Putamen (tissue), 1 donor: Measurements from ENCODE around the gene SOD2.
"Not testable (repeated sequence)": the region's sequence is repeated elsewhere in the genome, so short reads cannot be mapped to it uniquely, and the experiment has no call there.

Experiments
- DNase-seq: peaks from one replicate; pipeline ENCODE4 v3.0.0-alpha.2; 2016; ENCODE audit warnings: low spot score

SOD2 gene

GRCh38 chr6:159682295-159682694 is 10.7 kb downstream of the SOD2 start:
- no peak for DNase-seq

DNA sequence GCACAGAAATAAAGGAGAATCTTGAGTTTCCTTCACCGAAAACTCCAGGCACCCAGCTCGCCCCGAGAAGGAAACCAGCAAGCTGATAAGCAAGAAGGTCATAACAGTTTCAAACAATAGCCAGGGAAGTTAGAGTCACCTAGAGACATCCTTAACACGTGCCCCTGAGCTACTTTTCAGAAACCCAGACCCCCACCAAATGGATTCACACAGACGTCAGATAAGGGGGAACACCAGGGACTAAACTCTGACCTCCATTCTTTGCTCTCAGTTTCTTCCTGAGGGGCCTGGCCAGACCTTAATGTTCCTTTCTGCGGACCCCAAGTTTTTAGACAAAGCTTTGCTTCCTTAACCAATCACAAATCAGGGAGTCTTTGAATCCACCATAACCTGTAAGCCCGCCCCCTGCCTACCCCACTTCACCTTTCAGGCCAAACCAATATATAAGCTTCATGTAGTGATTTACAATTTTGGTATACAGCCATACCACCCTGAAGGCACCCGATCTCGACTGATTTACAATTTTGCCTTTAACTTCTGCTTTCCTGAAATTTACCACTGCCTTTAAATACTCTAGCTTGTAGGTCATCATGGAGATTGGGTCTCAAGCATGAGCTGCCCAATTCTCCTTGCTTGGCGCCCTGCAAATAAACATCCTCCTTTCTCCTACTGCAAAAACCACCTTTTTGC is 11.7 kb downstream of the SOD2 start:
- DNase-seq: no peak

- DNase-seq: no peak
These were observed 12.9 kb downstream of the SOD2 start for GRCh38 chr6:159680104-159680503.

GRCh38 chr6:159679091-159680077 is 13.7 kb downstream of the SOD2 start:
- no peak for DNase-seq

DNA sequence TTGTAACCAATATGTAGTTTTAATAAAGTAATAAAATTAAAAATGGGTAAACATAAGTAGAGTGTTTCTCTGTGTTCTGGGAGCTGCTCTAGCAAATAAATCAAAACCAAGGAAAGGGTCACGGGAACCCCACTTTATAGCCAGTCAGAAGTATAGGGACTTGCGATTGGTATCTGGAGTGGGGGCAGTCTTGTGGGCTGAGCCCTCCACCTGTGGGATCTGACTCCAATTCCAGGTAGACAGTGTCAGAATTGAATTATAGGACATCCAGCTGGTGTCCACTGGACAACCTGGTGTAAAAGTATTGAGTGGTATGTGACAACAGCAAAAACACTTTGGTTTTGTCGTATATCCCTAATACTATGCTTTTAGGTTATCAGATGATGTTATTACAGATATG is 14.5 kb downstream of the SOD2 start:
- no peak for DNase-seq

DNA sequence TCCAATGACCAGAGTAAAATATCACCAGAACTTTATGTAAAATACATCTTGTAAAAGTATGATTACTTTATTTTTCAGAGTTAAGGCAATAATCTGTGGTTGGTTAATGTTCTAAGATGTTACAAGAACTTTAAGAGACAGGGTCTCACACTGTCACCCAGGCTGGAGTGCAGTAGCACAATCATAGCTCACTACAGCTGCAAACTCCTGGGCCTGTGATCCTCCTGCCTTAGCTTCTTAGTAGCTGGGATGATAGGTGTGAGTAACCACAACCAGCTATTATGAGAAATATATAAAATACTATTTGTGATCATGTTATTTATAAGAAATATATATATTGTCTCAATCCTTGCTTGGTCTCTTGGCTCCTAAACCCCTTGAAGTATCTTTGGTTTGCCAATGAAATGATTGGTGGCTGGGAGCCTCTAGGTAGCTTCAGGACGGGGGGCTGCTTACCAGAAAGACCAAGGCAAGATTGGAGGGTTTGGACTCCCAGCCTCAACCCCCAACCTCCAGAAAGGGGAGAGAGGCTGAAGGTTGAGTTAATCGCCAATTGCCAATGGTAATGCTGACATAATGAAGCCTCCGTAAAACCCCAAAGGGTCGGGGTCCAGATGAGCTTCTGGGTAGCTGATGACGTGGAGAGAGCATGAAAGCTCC is 15.4 kb downstream of the SOD2 start:
- DNase-seq: no peak

GRCh38 chr6:159676890-159677505 is 16.0 kb downstream of the SOD2 start:
- DNase-seq: no peak

- not testable (repeated sequence) for DNase-seq
These were observed 16.8 kb downstream of the SOD2 start for GRCh38 chr6:159676236-159676635.

DNA sequence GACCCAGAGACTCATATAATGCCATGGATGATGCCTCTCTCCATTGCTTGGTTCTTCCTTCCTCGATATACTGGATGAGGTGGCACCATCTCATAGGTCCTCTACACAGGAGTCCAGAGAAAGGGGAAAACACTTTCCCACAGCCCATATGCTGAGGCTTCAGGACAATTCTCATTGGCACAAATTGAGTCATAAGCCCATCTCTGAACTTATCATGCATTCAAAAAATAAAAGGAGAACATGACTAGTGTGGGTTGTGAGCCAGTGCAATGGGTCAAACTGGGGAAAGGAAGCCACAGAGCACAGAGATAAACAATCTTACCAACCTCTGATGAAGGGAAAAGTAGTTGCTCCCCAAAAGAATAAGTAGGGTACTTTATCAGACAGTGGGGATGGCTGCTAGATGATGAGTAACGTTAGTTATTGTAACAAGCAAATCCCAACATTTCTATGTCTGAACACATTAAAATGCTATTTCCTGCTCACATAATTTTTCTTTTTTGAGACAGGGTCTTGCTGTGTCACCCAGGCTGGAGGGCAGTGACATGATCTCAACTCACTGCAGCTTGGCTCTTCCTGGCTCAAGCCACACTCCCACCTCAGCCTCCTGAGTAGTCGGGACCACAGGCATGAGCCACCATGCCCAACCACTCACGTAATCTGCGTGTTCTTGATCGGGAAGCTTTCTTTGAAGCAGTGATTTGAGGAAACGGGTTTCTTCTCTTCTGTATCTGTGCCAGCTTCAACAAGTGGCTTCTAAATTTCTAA is 27.0 kb downstream of the SOD2 start:
- DNase-seq: no peak

GRCh38 chr6:159663368-159663889 is 29.6 kb downstream of the SOD2 start:
- DNase-seq: not testable (repeated sequence)

DNA sequence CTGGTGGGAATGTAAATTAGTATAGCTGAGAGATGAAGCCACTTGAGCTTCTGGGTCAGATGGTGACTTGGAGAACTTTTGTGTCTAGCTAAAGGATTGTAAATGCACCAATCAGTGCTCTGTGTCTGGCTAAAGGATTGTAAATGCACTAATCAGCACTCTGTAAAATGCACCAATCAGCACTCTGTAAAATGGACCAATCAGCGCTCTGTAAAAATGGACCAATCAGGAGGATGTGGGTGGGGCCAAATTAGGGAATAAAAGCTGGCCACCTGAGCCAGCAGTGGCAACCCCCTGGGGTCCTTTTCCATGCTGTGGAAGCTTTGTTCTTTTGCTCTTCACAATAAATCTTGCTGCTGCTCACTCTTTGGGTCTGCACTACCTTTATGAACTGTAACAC is 31.1 kb downstream of the SOD2 start:
- DNase-seq: not testable (repeated sequence)

GRCh38 chr6:159655409-159655988 is 37.5 kb downstream of the SOD2 start:
- DNase-seq: no peak

- peak; percentile 27 for DNase-seq
These were observed 38.5 kb downstream of the SOD2 start for GRCh38 chr6:159654483-159655098.

GRCh38 chr6:159650314-159650713 is 42.7 kb downstream of the SOD2 start:
- DNase-seq: no peak

DNA sequence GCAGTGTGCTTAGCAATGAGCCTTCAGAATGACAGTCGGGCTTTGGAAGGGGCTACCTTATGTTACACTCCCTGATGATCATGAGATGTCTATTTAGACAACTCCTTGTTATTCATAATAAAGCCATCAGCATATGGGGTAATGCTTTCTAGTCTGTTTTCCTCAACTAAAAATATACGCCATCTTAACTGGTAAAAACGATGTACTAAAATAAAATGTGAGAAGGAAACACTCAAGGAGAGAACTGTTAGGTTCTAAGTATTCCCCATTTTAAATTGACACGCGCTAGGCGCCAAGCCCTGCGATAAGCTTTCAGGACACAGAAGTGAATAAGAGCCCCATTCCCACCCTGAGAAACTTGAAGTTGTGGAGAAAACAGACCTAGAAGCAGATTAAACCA is 43.6 kb downstream of the SOD2 start:
- no peak for DNase-seq

DNA sequence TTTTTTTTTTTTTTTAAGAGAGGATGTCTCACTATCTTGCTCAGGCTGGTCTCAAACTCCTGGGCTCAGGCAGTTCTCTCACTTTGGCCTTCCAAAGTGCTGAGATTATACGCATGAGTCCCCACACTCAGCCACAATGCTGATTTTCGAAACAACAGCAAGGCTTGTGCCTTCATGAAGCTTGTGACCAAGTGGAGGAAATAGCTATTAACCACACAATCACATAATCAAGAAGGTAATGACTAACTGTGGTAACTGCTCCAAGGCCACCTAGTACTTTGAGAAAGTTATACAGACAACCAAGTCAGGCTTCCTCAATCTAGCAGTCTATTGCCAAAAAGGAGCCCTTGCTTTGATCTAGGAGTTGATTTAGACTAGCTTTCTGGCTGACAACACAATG is 46.3 kb downstream of the SOD2 start:
- no peak for DNase-seq

DNA sequence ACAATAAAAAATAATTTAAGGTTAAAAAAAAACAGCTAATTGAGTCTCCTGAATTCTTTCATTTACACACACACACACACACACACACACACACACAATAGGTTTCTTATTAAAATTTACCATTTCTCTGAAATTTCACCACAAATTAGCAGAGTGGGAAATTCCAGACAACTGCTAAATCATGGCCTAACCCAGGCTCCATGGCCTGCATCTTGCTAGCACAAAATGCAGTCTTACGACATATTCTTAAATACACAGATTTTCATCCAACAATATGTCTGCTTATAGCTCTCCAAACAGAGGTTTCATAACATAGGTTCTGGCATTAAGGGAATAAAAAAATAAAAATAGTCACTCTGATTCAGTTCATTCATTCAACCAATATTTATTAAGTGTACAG is 46.9 kb downstream of the SOD2 start:
- no peak for DNase-seq

DNA sequence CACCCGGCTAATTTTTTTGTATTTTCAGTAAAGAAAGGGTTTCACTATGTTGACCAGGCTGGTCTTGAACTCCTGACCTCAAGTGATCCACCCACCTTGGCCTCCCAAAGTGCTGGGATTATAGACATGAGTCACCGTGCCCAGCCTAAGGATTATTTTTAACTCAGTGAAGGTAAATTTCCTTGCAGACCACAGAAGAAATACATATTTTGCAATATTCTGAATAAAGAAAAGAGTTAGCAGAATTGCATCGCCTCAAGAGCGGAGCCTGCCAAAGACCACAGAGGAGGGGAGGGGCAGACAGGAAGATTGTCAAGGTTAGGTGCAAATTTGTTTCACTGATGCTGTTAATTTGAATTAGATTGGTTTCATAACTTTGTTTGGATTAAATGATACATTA is 47.4 kb downstream of the SOD2 start:
- DNase-seq: no peak
